Renal cortex interstitium (tissue), 11 donors: ENCODE measurements around the gene C1QTNF1. TPM values are rescaled to one million over a fixed set of nuclear protein-coding genes. Genes with fewer than 3 reads are reported as not detected.

Source experiments
- DNase-seq, 11 donors: peaks; one replicate each; pipeline ENCODE4 v3.0.0-alpha.2; 2013; ENCODE audit warnings: low read depth in 9 of 11, low spot score in 4 of 11; ENCODE audit errors: extremely low read depth in 1 of 11
- polyA plus RNA-seq, 3 donors: library from polyadenylated mRNA; unstranded; fragments of 120-200 nt; gene quantifications; one replicate each; pipeline ENCODE4 v1.2.1, GENCODE V29; 2013; ENCODE audit not compliant: insufficient read length in 3 of 3

C1QTNF1 gene
- polyA plus RNA-seq, 3 donors, result 2.1 to 3.1 (median 2.9) TPM

- DNase-seq, result no peak
These were observed 10.0 kb downstream of the C1QTNF1 start for GRCh38 chr17:79033741-79034501.

GRCh38 chr17:79034931-79035485 lies 11.0 kb downstream of the C1QTNF1 start:
- DNase-seq, result no peak

- no peak for DNase-seq
These were observed 11.7 kb downstream of the C1QTNF1 start for GRCh38 chr17:79035686-79036085.

GRCh38 chr17:79036181-79036580 lies 12.2 kb downstream of the C1QTNF1 start:
- DNase-seq, result no peak

- DNase-seq, result no peak
These were observed 12.6 kb downstream of the C1QTNF1 start for GRCh38 chr17:79036596-79036995.

GRCh38 chr17:79038545-79039135 lies 14.7 kb downstream of the C1QTNF1 start:
- no peak for DNase-seq

GRCh38 chr17:79039171-79039570 lies 15.2 kb downstream of the C1QTNF1 start:
- no peak for DNase-seq

GRCh38 chr17:79039886-79040285 lies 15.9 kb downstream of the C1QTNF1 start:
- no peak for DNase-seq

- DNase-seq, result no peak
These were observed 17.1 kb downstream of the C1QTNF1 start for GRCh38 chr17:79041041-79041570.

GRCh38 chr17:79041723-79042420 lies 17.9 kb downstream of the C1QTNF1 start:
- no peak for DNase-seq

GRCh38 chr17:79042421-79043190 lies 18.6 kb downstream of the C1QTNF1 start:
- peak in 1 of 11 donors; percentile 21 for DNase-seq

- no peak for DNase-seq
These were observed 19.4 kb downstream of the C1QTNF1 start for GRCh38 chr17:79043191-79043930.

- DNase-seq, result no peak
These were observed 20.0 kb downstream of the C1QTNF1 start for GRCh38 chr17:79043931-79044320.

GRCh38 chr17:79044462-79044861 lies 20.5 kb downstream of the C1QTNF1 start:
- DNase-seq, result no peak

GRCh38 chr17:79045001-79045729 lies 21.2 kb downstream of the C1QTNF1 start:
- DNase-seq, result no peak

GRCh38 chr17:79045842-79046196 lies 21.9 kb downstream of the C1QTNF1 start:
- peak in 7 of 11 donors; percentile 34 to 58 (median 44) for DNase-seq

- DNase-seq, result no peak
These were observed 22.4 kb downstream of the C1QTNF1 start for GRCh38 chr17:79046197-79046915.
